Inflammatory macrophage (primary cell): ENCODE results near the gene SLC48A1.
"Not testable (repeated sequence)": the region's sequence is repeated elsewhere in the genome, so short reads cannot be mapped to it uniquely, and the experiment has no call there.

Experiments
- DNase-seq, 2 donors: peaks; one replicate each; pipeline ENCODE4 v3.0.0-alpha.2; 2020 to 2022

Gene SLC48A1

DNA sequence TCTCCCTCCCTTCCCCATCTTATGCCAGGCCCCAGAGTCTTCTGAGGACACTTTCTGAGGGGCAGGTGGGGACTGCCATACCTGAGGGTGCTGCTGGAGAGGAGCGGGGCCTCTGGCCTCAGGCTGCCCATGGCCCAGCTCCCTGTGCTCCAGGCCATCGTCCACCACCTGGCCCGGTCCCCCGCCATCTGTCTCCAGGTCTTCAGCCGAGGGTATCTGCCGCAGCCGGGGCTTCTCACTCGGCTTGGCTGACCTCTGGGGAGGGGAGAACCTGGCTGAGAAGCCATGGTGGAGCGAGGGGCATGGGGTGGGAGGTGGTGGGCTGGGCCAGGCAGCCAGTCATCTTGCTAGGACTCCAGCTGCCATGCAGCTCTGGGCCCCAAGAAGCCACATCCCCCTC lies 21.6 kb downstream of the SLC48A1 start:
- DNase-seq, result no peak

DNA sequence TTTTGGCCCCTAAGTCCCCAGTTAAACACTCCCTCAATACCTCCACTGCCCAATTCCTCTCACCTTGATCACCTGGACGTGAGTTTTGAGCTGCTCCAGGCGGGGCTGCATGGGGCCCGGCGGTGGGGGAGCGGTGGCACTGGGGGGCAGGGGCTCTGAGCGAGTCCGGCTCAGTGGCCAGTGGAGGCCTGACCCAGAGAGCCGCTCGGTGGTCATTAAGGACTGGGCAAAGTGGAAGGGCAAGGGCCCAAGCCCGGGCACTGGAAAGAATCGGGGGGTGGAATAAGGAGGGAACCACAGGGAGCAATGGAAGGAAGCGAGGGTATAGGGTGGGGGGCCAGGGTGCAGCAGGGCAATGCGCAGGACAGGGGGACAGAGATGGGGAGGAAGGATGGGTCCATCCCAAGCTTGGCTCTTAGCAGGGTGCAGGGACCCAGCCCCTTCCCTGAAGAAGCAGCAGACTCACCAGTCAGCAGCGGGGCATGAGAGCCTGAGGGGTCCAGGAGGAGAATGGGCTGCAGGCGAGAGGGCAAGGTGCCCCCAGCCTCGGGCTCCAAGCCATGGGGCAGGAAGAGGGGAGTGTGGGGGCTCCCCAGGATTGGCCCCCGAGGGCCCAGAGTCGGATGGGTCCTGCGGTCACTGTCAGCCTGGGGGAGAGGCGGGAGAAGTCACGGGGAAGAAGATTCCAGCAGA lies 22.2 kb downstream of the SLC48A1 start:
- no peak for DNase-seq

DNA sequence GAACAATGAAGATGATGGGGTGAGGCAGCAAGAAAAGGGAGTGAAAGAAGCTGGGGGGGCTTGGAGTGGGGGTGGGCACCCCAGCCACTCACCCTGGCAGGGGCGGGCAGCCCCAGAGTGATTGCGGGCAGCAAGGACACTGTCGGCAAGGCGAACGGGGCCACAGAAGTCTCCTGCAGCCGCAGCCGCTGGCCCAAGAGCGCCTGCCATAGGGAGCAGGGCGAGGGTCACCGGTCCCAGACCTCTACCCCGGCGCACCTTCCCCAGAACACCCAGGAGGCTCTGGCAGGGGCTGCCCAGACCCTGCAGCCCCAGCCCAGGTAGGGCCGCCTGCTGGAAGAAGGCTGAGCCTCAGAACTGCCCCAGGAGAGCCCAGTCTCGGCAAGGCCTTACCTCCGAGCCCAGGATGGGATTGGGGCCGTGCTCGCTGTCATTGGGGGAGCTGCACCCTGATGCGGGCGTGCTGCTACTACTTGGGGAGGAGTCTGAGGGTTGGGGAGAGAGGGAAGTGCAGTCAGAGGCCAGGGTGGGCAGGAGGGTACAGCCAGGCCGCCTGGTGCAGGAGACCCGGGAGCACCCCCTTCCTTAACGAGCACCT lies 22.9 kb downstream of the SLC48A1 start:
- no peak for DNase-seq

DNA sequence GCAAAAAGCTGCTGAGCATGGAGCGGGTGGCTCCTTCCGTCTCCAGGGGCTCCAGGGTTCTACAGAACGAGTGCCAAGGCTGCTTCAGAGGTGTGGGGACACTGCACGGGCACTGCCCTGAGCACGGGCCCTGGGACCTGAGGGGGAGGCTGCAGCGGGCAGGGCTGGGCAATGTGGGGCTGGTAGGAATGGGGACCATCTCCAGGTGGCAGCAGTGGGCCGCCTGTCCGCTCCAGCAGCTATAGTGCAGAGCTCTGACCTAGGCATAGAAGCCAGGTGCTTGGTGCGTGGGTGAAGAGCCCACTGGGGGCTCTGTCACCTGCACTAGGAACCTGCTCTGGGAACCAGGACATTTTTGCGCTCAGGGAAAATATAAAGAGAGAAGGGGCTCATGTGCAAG lies 24.4 kb downstream of the SLC48A1 start:
- DNase-seq, result no peak

DNA sequence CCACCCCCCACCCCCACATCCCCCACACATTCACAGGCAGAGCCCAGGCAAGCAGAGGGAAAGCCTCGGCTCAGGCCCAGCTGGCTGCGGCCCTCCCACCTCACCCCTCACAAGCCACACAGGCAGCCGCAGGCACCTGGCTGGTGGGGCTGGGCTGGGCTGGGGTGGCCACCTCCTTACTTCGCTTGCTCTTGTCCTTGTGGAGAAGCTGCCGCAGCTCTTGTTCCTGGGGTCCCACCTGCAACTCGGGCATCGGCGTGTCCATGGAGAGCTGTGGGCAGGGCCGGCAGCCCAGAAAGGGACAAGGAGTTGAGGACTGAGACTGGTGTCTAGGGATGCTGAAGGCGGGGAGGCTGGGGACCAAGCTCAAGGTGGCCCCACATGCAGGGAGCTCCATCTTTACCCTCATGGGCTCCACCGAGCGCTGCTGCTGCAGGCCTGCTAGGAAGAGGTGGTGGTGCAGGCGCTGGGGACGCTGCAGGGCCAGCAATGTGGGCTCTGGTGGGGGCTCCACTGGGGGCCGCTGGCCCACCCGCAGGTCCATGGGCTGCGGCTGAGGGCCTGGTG lies 25.4 kb downstream of the SLC48A1 start:
- no peak for DNase-seq

DNA sequence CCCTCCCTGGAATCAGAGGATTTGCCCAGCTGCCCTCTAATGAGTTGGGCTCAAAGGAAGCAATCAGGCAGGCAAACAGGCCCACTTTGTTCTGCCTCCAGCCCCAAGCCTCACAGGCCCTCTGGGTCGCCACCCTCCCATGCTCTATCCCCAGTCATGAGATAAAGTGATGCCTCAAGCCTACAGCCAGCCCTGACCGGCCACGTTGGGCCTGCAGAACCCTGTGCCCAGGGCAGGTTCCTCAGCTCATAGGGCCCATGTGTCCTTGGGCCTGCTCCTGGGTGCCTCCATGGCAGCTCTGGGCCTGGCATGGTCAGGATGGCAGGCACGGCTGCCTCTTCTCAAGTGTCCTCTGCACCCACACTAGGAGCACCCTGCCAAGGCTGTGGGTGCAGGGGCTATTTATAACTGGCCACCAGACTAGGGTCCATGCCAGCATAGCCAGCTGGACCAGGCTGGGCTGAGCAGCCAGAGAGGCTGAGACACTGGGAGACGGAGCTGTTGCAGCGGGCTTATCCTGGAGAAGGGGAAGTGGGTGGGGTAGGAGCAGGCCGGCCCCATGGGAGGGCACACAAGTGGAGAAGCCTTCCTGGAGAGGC lies 26.4 kb downstream of the SLC48A1 start:
- DNase-seq, result peak; percentile 32 to 55

DNA sequence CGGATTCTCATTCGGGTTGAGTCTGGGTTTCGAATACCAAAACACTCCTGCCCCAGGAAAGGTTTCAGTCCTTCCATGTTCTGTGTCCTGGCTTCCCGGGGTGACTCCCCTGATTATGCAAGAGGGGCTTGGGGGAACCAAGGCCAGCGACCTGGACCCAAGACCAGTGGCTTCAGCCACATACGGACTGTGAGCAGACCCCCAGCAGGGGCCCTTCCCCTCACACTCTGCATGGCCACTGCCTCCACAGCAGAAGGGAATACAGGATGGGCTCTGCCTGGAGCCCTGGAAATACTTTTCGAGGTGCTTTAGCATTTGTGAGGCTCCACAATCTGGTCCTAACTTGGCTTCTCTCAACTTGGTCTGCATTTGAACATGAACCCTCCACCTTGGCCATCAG lies 27.5 kb downstream of the SLC48A1 start:
- DNase-seq, result no peak

DNA sequence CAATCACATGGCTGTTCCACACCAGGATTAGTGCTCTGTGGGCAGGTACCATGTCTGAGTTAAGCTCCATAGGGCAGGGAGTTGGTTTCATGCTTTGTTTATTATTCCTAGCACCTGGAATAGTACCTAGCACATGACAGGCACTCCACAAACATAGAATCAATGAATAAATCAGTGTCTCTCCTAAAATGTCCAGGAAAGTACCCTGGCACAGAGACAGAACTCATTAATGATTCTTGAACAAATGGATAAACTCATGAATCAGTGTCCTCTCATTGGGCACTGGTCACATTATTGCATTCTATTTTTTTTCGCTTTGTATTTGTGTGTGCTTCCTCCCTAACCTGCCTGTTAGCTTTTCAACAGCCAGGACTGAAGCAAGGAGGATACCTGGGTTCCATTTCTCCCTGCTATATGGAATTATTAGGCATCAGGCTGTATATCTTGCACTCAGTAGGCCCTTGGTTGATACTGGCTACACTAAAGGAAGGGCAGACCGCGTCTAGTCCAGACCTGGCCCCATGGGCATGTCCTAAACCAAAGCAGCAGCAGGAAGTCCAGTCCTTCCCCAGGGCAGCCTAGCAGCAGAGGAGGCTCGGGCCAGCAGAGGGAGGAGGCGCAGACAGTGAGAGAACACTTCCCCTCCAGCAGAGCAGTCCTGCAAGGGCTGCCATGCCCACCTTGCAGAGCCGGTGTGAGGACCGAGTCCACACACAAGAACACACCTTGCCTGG lies 28.3 kb downstream of the SLC48A1 start:
- DNase-seq, result peak; percentile 64 to 73

DNA sequence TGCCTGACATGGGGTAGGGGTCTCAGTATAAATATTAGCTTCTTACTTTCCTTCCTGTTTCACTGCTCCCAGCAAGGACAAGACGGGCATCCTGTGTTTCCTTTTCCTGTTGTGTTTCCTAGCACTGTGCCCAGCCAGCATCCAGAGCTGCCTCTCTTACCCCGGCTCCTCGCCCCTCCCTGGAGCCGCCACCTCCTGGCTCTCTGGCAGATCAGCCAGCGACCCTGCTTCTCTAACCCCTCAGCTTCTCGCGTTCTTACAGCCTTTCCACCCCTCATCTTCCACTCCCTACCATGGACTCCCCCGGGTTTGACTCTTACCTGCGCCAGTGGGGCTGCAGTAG lies 28.8 kb downstream of the SLC48A1 start:
- no peak for DNase-seq

DNA sequence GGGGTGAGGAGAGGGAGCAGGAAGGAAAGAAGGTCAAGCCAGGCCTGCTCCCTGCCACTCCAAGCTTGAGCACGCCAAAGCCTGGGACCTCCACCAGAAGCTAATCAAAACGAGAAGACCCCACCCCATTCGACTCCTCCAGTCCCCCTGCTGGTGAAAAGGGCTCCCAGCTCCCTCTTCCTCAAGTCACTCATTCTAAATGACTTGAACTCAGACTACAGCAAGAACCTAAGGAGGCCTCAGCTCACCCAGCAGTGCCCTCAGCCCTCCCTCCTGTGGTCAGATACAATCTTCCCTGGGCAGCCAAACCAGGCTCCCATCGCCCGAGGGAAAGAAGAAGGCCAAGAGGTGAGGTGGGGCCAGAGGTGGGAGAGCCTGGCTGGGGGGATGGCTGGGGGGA lies 29.3 kb downstream of the SLC48A1 start:
- DNase-seq, result no peak

DNA sequence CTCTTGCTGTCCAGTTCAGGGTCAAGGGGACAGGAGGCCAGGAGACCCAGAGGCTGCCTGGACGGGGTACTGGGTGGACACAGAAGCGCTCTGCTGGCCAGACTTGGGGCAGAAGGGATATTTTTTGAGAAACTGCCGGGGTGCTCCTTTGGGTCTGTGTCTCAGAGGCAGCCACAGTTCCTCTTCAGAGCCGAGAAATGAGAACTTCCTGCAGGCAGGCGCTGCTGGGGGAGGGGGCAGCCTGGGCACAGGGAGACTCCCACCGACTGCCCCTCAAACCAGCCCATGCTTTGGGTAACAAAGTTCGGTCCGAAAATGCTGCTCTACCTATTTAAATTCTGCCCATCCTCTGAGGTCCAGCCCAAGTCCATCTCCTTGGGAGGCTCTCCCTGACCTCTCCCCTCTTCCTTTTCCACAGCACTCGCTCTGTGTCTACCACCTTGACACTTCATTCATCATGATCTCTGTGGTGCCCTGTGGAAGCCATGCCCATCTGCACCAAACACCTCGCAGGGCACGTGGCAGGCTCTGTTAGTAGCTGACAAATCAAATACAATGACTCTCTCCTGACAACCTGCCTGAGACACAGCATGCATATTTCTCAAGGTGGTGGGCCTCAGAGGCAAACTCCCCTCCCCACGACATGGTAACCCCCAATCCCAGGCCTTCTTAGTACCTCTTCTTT lies 30.3 kb downstream of the SLC48A1 start:
- DNase-seq, result peak; percentile 24 to 43

DNA sequence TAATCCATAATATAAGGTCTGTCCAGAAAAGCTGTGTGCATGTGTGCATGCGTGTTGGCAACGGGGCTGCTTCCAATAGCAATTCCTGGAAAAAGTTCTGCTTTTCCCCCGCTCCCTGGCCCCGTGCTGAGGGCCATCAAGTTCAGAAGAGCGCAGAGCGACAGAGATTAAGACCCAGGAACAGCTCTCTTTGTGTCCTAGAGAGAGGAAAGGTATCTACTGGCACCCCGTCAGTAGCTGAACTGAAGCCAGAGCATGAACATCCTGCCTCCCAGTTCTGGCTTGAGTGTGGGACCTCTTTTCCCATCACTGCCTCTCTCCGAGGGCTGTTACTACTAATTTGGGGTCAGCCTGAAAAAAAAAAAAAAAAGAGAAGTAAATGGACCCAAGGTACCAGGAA lies 31.1 kb downstream of the SLC48A1 start:
- no peak for DNase-seq

DNA sequence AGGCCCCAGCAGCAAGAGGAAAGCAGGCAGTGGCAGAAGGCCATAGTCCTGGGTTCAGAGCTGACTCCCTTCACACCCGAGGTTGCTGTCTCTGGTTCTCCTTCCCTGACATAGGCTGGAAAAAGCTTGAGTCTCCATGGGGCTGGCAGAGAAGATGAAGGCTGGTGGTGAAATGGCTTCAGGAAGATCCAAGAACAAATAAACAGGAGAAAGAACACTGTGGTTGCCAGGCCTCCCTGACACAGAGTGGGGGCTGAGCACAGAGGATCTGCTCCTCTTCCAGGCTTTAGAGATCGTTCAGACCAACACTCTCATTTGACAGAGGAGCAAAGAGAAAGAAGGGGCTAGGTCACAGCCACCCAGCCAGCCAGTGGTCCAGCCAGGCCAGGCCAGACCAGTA lies 32.4 kb downstream of the SLC48A1 start:
- no peak for DNase-seq

DNA sequence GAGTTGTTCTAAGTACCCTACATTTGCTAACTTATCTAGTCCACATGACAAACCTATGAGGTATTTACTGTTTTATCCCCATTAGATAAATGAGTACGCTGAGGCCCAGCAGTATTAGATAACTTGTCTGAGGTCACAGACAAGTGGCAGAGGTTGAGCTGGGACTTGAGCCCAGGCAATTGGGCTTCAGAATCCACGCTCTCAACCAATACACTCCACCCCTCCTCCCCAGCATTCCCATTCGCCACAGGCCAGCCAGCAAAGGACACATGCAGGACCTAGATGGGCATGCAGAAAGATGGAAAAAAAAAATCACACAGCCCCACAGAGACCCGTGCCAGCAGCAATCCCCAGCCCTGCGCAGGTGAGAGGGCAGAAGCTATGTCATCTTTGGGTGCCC lies 34.3 kb downstream of the SLC48A1 start:
- DNase-seq, result no peak

DNA sequence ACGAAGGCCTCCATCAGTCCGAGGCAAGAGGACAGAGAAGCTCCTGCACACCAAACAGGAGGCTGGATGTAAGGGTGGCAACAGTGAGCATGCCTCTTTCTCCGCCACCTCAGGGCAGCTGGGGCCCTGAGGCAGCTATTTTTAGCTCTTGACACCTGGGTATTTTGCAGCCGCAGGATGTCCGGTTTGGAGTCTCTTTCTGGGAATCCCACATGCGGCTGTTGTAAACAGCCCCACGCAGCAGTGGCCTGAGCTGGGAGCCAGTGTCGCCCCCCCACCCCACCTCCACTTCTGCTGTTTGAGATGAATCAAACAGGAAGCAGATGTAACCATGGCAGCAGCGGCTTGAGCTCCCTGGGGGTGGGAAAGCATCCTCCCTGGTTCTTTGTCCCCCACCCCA lies 35.0 kb downstream of the SLC48A1 start:
- peak in 1 of 2 donors; percentile 52 for DNase-seq

DNA sequence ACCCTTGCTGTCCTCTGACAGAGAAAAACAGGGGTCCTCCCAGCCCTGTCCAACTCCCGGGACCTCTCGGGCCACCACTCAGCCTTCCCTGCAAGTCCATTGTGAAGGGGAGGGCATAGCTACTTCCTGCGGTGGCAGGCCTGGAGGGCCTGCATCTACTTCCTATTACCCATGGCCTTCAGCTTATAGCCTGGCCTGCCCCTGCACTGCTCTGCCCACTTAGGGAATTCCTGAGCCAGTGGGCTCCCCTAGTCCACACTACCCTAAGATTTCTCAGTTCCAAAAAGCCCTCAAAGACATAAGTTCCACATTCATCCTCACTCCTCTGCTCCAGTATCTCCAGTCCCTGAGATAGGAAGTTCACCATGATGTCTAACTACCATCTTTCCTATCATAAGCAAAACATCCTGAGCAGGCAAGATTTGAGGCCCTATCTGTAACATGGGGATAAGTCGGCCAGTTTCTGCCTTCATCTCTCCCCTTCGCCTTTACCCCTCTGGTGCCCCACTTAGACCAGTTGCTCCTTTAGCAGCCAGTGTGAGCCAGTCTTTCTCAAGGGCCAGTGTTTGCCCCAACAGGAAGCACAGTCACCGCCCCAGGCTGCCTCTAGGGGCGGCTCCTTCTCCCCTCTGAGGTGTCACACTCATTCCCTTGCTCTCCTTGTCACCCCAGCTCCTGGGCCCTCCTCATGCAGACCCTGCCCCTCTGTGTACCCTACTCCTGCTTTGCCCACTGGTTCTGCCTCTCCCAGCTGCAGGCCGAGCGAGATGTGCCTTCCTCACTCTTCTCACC lies 35.7 kb downstream of the SLC48A1 start:
- DNase-seq, result peak; percentile 53 to 54

DNA sequence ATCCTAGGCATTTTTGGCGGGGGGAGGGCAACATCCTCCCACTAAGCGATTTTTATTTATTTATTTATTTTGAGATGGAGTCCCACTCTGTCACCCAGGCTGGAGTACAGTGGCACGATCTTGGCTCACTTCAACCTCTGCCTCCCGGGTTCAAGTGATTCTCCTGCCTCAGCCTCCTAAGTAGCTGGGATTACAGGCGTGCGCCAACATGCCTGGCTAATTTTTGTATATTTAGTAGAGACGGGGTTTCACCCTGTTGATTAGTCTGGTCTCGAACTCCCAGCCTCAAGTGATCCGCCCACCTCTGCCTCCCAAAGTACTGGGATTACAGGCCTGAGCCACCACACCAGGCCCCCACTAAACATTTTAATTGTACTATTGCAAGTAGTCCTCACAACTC lies 36.5 kb downstream of the SLC48A1 start:
- DNase-seq, result not testable (repeated sequence)

DNA sequence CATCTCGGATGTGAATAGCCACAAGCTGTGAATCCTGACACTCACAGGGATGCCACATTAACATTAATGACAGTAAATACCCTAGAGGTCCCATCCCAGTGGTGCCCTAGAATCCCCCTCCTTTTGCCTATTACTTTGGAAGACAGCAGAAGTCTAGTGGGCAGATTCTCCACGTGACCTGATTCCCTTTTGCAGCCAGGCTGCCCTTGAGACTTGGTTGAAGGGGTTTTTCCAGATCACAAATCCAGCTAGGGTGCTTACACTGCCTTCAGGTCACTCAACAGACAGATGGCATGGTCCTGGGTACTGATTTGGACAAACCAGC lies 38.0 kb downstream of the SLC48A1 start:
- DNase-seq, result peak in 1 of 2 donors; percentile 40

DNA sequence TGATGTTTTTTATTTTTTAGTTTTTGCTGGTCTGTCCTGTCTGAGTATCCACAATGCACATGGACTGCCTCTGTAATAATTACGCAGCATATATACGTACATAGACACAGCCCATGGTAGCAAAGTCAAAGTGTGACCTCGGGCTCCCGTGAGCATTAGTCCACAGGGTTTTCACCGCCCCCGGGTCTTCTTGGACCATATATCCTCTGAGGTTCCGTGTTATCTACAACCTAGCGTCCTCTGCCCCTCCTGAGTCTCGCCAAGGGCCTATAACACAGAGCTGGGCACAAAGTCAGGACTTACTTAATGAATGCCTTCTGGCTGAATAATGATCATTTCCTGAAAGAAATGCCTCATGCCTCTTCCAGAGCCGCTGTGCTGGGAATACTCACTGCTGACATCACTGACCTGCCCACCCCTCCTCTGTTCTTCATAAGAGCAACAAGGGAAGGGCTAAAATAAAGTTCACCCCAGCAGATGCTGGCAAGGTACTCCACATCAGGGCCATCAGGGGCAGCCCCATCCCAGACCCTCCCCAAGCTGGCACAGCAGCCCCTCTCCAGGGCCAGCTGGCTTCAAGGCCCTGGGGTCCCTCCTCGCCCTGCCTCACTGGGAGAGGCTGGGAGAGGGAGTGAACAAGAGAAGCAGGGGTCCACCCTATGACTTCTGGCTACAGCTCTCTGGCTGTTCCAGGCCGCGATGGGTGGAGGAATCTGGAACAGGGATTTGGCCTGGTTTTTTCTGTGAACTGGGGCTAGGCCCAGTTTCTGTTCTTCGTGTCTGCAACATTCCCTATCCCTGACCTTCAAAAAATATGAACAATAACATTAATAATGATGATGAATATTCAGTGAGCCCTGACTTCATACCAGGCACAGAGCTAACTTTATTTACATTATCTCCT lies 38.8 kb downstream of the SLC48A1 start:
- peak; percentile 29 to 67 for DNase-seq

DNA sequence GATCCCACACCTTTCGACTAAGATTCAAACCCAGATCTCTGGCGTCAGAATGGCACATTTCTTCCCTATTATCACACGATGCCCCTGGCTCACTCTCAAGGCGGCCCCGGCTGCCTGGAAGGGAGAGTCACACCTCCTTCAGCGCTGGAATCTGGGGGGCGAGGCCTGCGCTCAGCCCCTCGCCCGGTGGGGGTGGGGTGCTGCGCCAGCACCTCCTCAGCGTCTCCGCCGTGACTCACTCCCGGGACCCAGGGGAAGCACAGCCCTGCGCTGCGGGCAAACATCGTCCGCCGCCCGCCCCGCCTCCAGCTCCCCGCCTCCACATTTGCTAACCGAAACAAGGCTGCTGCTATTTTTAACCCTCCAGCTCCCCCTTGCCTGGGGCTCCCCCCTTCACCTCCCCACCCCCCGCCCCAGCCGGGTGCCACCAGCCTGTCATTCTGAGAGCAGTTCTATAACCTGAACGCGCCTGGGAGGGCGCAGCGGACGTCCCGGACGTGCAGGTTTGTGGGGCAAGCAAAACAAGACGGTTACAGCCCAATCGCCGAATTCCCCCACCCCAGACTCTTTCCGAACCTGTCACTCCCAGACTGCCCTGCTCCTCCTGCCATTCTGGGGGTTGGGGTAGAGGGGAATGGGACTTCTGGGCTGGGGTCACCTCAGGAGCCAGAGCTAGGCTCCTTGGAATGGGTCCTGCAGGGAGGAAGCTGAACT lies 39.9 kb downstream of the SLC48A1 start:
- DNase-seq, result peak; percentile 72 to 83
